Heart right ventricle (tissue), 16 donors: Measurements from ENCODE around the gene AMN. TPM values are rescaled to one million over a fixed set of nuclear protein-coding genes. Genes with fewer than 3 reads are reported as not detected.

ENCODE experiments used
- ATAC-seq, 8 donors: fragments of 200-7000 bp; cut with Tn5 transposase; one replicate each; pipeline ENCODE4 v1.9.1; 2020; ENCODE audit warnings: mild to moderate bottlenecking in 8 of 8, moderate library complexity in 8 of 8, moderate number of reproducible peaks in 1 of 8
- DNase-seq, 2 donors: peaks; one replicate each; pipeline ENCODE4 v3.0.0-alpha.2; 2020
- H3K27ac ChIP-seq, 10 donors: fragments of 200-600 bp; sonication (generic) in 2 of 10; one replicate each; pipeline versions ENCODE4 v1.5.0 to v1.8.0; 2020 to 2022; ENCODE audit warnings: mild to moderate bottlenecking in 3 of 10
- H3K27me3 ChIP-seq, 7 donors: fragments of 200-600 bp; one replicate each; pipeline ENCODE4 v1.8.0; 2021 to 2022; ENCODE audit warnings: mild to moderate bottlenecking in 2 of 7
- H3K36me3 ChIP-seq, 9 donors: fragments of 200-600 bp; sonication (generic) in 1 of 9; one replicate each; pipeline versions ENCODE4 v1.5.0 to v1.8.0; 2020 to 2022; ENCODE audit warnings: mild to moderate bottlenecking in 2 of 9
- H3K4me1 ChIP-seq, 9 donors: fragments of 200-600 bp; sonication (generic) in 1 of 9; one replicate each; pipeline versions ENCODE4 v1.5.0 to v1.8.0; 2020 to 2022; ENCODE audit warnings: mild to moderate bottlenecking in 4 of 9
- H3K4me3 ChIP-seq, 10 donors: fragments of 200-600 bp; sonication (generic) in 2 of 10; one replicate each; pipeline versions ENCODE4 v1.5.0 to v1.8.0; 2020 to 2022; ENCODE audit warnings: mild to moderate bottlenecking in 7 of 10, moderate library complexity in 2 of 10
- H3K9me3 ChIP-seq, 11 donors: fragments of 200-600 bp in 10 of 11; sonication (generic) in 2 of 11; one replicate each; pipeline versions ENCODE4 v1.5.0 to v1.8.0; 2013 to 2022; ENCODE audit warnings: mild to moderate bottlenecking in 2 of 11, control low read depth in 1 of 11, moderate library complexity in 1 of 11
- CTCF ChIP-seq, 9 donors: fragments of 200-600 bp; sonication (generic) in 2 of 9; IDR thresholded peaks; one replicate each; pipeline versions ENCODE4 v1.5.0 to v1.8.0; 2021 to 2022; ENCODE audit warnings: antibody characterized with exemption in 9 of 9, mild to moderate bottlenecking in 5 of 9, moderate library complexity in 1 of 9
- WGBS, 2 donors: extraction: QIAGEN DNeasy Blood & Tissue Kit; methylation state at CpG; one replicate each; pipeline ENCODE4 v1.1.7; 2013; ENCODE audit warnings: inconsistent platforms in 1 of 2; 5-methylcytosine and 5-hydroxymethylcytosine counted together
- intact Hi-C, 10 donors: fragments of 100-400 bp; cut with DNase I; formaldehyde crosslinking; loops; one replicate each; pipeline versions ENCODE4 v1.11.1 to v1.14.2; 2022
- polyA plus RNA-seq, 2 donors: library from polyadenylated mRNA; stranded (reverse); fragments of 200-250 nt; gene quantifications; one replicate each; pipeline ENCODE4 v1.2.3, GENCODE V29; 2013
- total RNA-seq, 10 donors: library from RNA; stranded (reverse); fragmentation: NEBNext Ultra II Directional in 3 of 10; extraction: Animal tissue kit (Norgen Biotek cat#: 25700) in 3 of 10; gene quantifications; one replicate each; pipeline versions ENCODE4 v1.2.1 to v1.2.4, GENCODE V29; 2021 to 2023
- donor health status: Arrhythmogenic right ventricular cardiomyopathy.
- donor health status: ischemic (EF 13 %, LVEDD 7.1; RV severe dilation, severe dysfunction).
- donor health status: healthy with polysubstance abuse.
- donor health status: DM: no; HTN: yes; CAD: no.
- donor health status: DM: no; HTN: no; CAD: no.
- donor health status: ischemic (EF 25% LVEDD 6.9; RV normal size, moderate dysfunction).
- donor health status: ischemic (EF 25% LVEDD 5.7; RV mildly dilated, moderate dysfunction).
- donor health status: healthy.
- donor health status: DM: yes; HTN: yes; CAD: no.
- donor health status: Ischemic cardiomyopathy.
- donor health status: ischemic (EF 35%, LVEDD 5.7; RV mildly dilated, moderate dysfunction).
- donor health status: nonischemic (EF 11% LVEDD 7.7; RV severe dilation, severe dysfunction).
- donor health status: DM: yes; HTN: yes; CAD: no.
- donor health status: PGD.
- donor health status: ischemic (EF 29% LVEDD 5.4; RV normal size, mild dysfunction).
- donor health status: nonischemic (EF 23%, LVEDD 6.1; RV moderate dilation, normal function).

Gene AMN
- total and polyA plus RNA-seq, 12 donors, result 0.15 to 0.40 (median 0.17) TPM; not detected in 9

GRCh38 chr14:102908766-102909455 is 13.6 kb upstream of the AMN start:
- Histone ChIP-seq H3K27me3 (no peaks in the 10 kb centered on the region), H3K4me1 (no peaks in the 10 kb centered on the region), H3K9me3 (no peaks in the 10 kb centered on the region), H3K4me3 (no peak overlapping the region), H3K36me3 (peaks cover 0 to 49% (median 0%) of the 10 kb centered on the region in 9 donors), H3K27ac (no peak overlapping the region)
- ATAC-seq (peak in 1 of 8 donors; percentile 15), DNase-seq (no peak)
- WGBS, 2 donors, result 95% methylated on average over 29 of the region's 29 CpGs
- intact Hi-C loops, result no loop called here
- no peak for TF ChIP-seq CTCF (IDR thresholded peaks at IDR 0.05)

- Histone ChIP-seq H3K4me3 (no peak overlapping the region), H3K9me3 (no peaks in the 10 kb centered on the region), H3K4me1 (no peaks in the 10 kb centered on the region), H3K27me3 (no peaks in the 10 kb centered on the region), H3K36me3 (peaks cover 0 to 45% (median 0%) of the 10 kb centered on the region in 9 donors), H3K27ac (no peak overlapping the region)
- ATAC-seq, result no peak
- WGBS, 2 donors, result 81 to 94% methylated on average over 10 of the region's 10 CpGs
- no peak for TF ChIP-seq CTCF (IDR thresholded peaks at IDR 0.05)
- intact Hi-C loops, result no loop called here
- no peak for DNase-seq
Observed at GRCh38 chr14:102909462-102909861, 13.0 kb upstream of the AMN start.

- no peaks in the 10 kb centered on the region for H3K4me1 ChIP-seq
- H3K36me3 ChIP-seq, result peaks cover 0 to 42% (median 0%) of the 10 kb centered on the region in 9 donors
- no peak for TF ChIP-seq CTCF (IDR thresholded peaks at IDR 0.05)
- H3K4me3 ChIP-seq, result no peak overlapping the region
- ATAC-seq (no peak), DNase-seq (no peak)
- H3K27ac ChIP-seq, result no peak overlapping the region
- no peaks in the 10 kb centered on the region for H3K27me3 ChIP-seq
- H3K9me3 ChIP-seq, result no peaks in the 10 kb centered on the region
- WGBS, 2 donors, result 86 to 91% methylated on average over 10 of the region's 10 CpGs
- intact Hi-C loops, result loop anchor here in 5 of 10 donors (5.0 to 10.0 kb wide), 3 partner anchors 135 to 215 kb away; partner anchors contain the start of gene TRAF3 (in 4 of the 5)
Observed at GRCh38 chr14:102909911-102910310, 12.6 kb upstream of the AMN start.

- Histone ChIP-seq H3K9me3 (no peaks in the 10 kb centered on the region), H3K4me1 (no peaks in the 10 kb centered on the region), H3K36me3 (peaks cover 0 to 37% (median 0%) of the 10 kb centered on the region in 9 donors), H3K27me3 (no peaks in the 10 kb centered on the region), H3K27ac (no peak overlapping the region), H3K4me3 (no peak overlapping the region)
- TF ChIP-seq CTCF (IDR thresholded peaks at IDR 0.05), result no peak
- intact Hi-C loops, result loop anchor here in 5 of 10 donors (5.0 to 10.0 kb wide), 3 partner anchors 136 to 216 kb away; partner anchors contain the start of gene TRAF3 (in 4 of the 5)
- WGBS, 2 donors, result 93 to 95% methylated on average over 21 of the region's 21 CpGs
- no peak for ATAC-seq
- DNase-seq, result no peak
Observed at GRCh38 chr14:102910442-102910841, 12.0 kb upstream of the AMN start.
